MM.1S (cell line): ENCODE data around the gene SH2D4B.

Source experiments
- DNase-seq: peaks from one replicate; pipeline ENCODE4 v3.0.0-alpha.2; 2015
- H2AFZ ChIP-seq: fragments of 300-600 bp; sonication (generic); 2 replicates; pipeline ENCODE4 v1.6.0; 2016; ENCODE audit warnings: antibody characterized with exemption, low read length
- H3F3A ChIP-seq: fragments of 300-600 bp; sonication (generic); 2 replicates; pipeline ENCODE4 v1.6.1; 2016; ENCODE audit warnings: mild to moderate bottlenecking, antibody characterized with exemption, low read length, moderate library complexity, mixed read lengths; ENCODE audit not compliant: insufficient read depth
- H3K27ac ChIP-seq: fragments of 300-600 bp; sonication (generic); 2 replicates; pipeline ENCODE4 v1.5.1; 2016; ENCODE audit warnings: mild to moderate bottlenecking, low read length
- H3K27me3 ChIP-seq: fragments of 300-600 bp; sonication (generic); replicated peaks from 2 replicates; pipeline ENCODE4 v1.6.0; 2016; ENCODE audit warnings: low read length; ENCODE audit not compliant: insufficient read depth
- H3K36me3 ChIP-seq: fragments of 300-600 bp; sonication (generic); replicated peaks from 2 replicates; pipeline ENCODE4 v1.6.1; 2016; ENCODE audit warnings: mild to moderate bottlenecking, low read length, mixed read lengths; ENCODE audit not compliant: insufficient read depth
- H3K4me1 ChIP-seq: fragments of 300-600 bp; sonication (generic); 2 replicates; pipeline ENCODE4 v1.6.1; 2016; ENCODE audit warnings: low read length, mixed read lengths
- H3K4me2 ChIP-seq: fragments of 300-600 bp; sonication (generic); 2 replicates; pipeline ENCODE4 v1.6.0; 2016; ENCODE audit warnings: low read depth, low read length
- H3K4me3 ChIP-seq: fragments of 300-600 bp; sonication (generic); 2 replicates; pipeline ENCODE4 v1.5.1; 2016; ENCODE audit warnings: low read length, mixed read lengths
- H3K79me2 ChIP-seq: fragments of 300-600 bp; sonication (generic); 2 replicates; pipeline ENCODE4 v1.6.1; 2016; ENCODE audit warnings: mixed run types, low read length, mixed read lengths
- H3K9ac ChIP-seq: fragments of 300-600 bp; sonication (generic); 2 replicates; pipeline ENCODE4 v1.6.1; 2016; ENCODE audit warnings: low read length, mixed read lengths
- H3K9me2 ChIP-seq: fragments of 300-600 bp; sonication (generic); replicated peaks from 2 replicates; pipeline ENCODE4 v1.6.1; 2016; ENCODE audit warnings: mild to moderate bottlenecking, low read length, mixed read lengths; ENCODE audit not compliant: insufficient read depth
- H3K9me3 ChIP-seq: fragments of 300-600 bp; sonication (generic); replicated peaks from 2 replicates; pipeline ENCODE4 v1.6.1; 2016; ENCODE audit warnings: mild to moderate bottlenecking, low read length, mixed read lengths; ENCODE audit not compliant: insufficient read depth
- H4K20me1 ChIP-seq: fragments of 300-600 bp; sonication (generic); 2 replicates; pipeline ENCODE4 v1.6.1; 2016; ENCODE audit warnings: mild to moderate bottlenecking, low read length, moderate library complexity, mixed read lengths; ENCODE audit not compliant: insufficient read depth
- CTCF ChIP-seq: fragments of 300-600 bp; sonication (generic); IDR thresholded peaks from 2 replicates; pipeline ENCODE4 v1.5.1; 2016; ENCODE audit warnings: antibody characterized with exemption, low read length, mixed read lengths
- EZH2 ChIP-seq: fragments of 300-600 bp; sonication (generic); optimal IDR thresholded peaks from 2 replicates; pipeline ENCODE3; 2017; ENCODE audit warnings: low read depth, mild to moderate bottlenecking, antibody characterized with exemption, low read length, mixed read lengths
- EZH2phosphoT487 ChIP-seq: fragments of 300-600 bp; sonication (generic); IDR thresholded peaks from 2 replicates; pipeline ENCODE4 v1.6.1; 2018; ENCODE audit warnings: antibody characterized with exemption, low read length

The SH2D4B gene

GRCh38 chr10:80611481-80612185 lies 73.9 kb downstream of the SH2D4B start:
- Histone ChIP-seq H3K9ac (no peak overlapping the region), H3K79me2 (no peaks in the 10 kb centered on the region), H3K9me3 (no peaks in the 10 kb centered on the region), H3K27me3 (no peaks in the 10 kb centered on the region), H4K20me1 (no peaks in the 10 kb centered on the region), H3F3A (no peaks in the 10 kb centered on the region), H3K4me3 (no peak overlapping the region), H3K9me2 (no peaks in the 10 kb centered on the region), H2AFZ (no peak overlapping the region), H3K4me2 (no peak overlapping the region), H3K27ac (no peak overlapping the region), H3K36me3 (no peaks in the 10 kb centered on the region), H3K4me1 (no peaks in the 10 kb centered on the region)
- DNase-seq = no peak
- TF ChIP-seq CTCF = no peak

- H3K9me3 ChIP-seq = no peaks in the 10 kb centered on the region
- no peaks in the 10 kb centered on the region for H3K9me2 ChIP-seq
- no peak overlapping the region for H3K27ac ChIP-seq
- no peak overlapping the region for H3K4me2 ChIP-seq
- H3K4me3 ChIP-seq = no peak overlapping the region
- TF ChIP-seq CTCF (no peak), EZH2 (no peak), EZH2phosphoT487 (no peak)
- H3F3A ChIP-seq = no peaks in the 10 kb centered on the region
- H3K9ac ChIP-seq = no peak overlapping the region
- H4K20me1 ChIP-seq = no peaks in the 10 kb centered on the region
- H2AFZ ChIP-seq = no peak overlapping the region
- H3K4me1 ChIP-seq = no peaks in the 10 kb centered on the region
- no peaks in the 10 kb centered on the region for H3K79me2 ChIP-seq
- no peaks in the 10 kb centered on the region for H3K27me3 ChIP-seq
- no peak for DNase-seq
- no peaks in the 10 kb centered on the region for H3K36me3 ChIP-seq
Observed at GRCh38 chr10:80612261-80612660, 74.6 kb downstream of the SH2D4B start.

DNA sequence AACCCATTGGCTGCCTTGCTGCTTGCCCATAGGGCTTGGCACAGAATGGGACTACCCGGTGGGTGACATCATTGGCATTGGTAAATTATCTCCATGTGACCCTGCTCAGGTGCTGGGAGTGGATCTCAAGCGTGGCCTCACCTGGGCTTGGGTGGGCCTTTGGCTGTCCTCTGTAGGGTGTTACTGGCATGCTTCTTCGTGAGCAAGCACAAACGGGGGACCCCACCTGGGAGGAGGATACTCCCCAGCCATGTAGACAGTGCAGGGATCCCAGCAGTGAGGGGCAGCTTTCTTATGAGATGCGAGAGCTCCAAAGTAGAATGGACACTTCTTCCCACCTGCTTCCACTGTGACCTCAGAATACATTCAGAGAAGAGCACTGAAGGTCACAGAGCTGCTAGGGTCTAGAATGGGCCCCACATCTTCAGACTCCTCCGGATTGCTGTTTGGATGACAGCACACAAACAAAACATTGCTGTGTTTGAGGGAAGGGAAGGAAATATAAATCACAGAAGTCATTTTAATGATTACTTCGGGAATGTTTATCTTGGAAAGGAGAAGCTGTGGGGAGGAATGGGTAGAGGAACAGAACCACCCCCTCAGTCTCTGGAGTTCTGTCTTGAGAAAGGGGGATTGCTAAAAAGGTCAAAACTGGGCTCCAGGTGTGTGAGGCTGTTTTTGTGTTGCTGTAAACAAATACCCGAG lies 75.9 kb downstream of the SH2D4B start:
- no peaks in the 10 kb centered on the region for H3K36me3 ChIP-seq
- no peaks in the 10 kb centered on the region for H3K27me3 ChIP-seq
- no peaks in the 10 kb centered on the region for H3K79me2 ChIP-seq
- no peak overlapping the region for H3K9ac ChIP-seq
- DNase-seq = no peak
- TF ChIP-seq CTCF (no peak), EZH2phosphoT487 (no peak), EZH2 (no peak)
- no peak overlapping the region for H3K4me2 ChIP-seq
- no peak overlapping the region for H3K4me3 ChIP-seq
- no peaks in the 10 kb centered on the region for H3F3A ChIP-seq
- H3K4me1 ChIP-seq = no peaks in the 10 kb centered on the region
- H3K27ac ChIP-seq = no peak overlapping the region
- no peaks in the 10 kb centered on the region for H4K20me1 ChIP-seq
- no peaks in the 10 kb centered on the region for H3K9me3 ChIP-seq
- no peaks in the 10 kb centered on the region for H3K9me2 ChIP-seq
- H2AFZ ChIP-seq = no peak overlapping the region
